Central memory CD8-positive, alpha-beta T cell (primary cell): Measurements from ENCODE around the gene MRPL9.
A peak's percentile ranks its signal among the peaks of the same experiment; 100 is the strongest.
"Not testable (repeated sequence)": the region's sequence is repeated elsewhere in the genome, so short reads cannot be mapped to it uniquely, and the experiment has no call there.

Source experiments
- ATAC-seq: fragments of 150-1000 bp; cut with Tn5 transposase; replicated peaks from 2 replicates; pipeline ENCODE4 v1.10.0; 2022; ENCODE audit warnings: mild to moderate bottlenecking, moderate FRiP score, moderate number of reproducible peaks; ENCODE audit not compliant: poor library complexity, severe bottlenecking; ENCODE audit errors: extremely low read depth
- DNase-seq, 2 donors: peaks; one replicate each; pipeline ENCODE4 v3.0.0; 2021; ENCODE audit warnings: low spot score in 2 of 2
- H3K27ac Mint-ChIP-seq: one replicate; pipeline ENCODE4 v1.8.0; 2022; ENCODE audit warnings: low read depth, mild to moderate bottlenecking, moderate library complexity, mixed read lengths
- H3K27me3 Mint-ChIP-seq: one replicate; pipeline ENCODE4 v1.8.0; 2022; ENCODE audit warnings: mixed read lengths
- H3K36me3 Mint-ChIP-seq: one replicate; pipeline ENCODE4 v1.8.0; 2022; ENCODE audit warnings: mild to moderate bottlenecking, moderate library complexity, mixed read lengths; ENCODE audit not compliant: insufficient read depth
- H3K4me1 Mint-ChIP-seq: one replicate; pipeline ENCODE4 v1.8.0; 2022; ENCODE audit warnings: mixed read lengths
- H3K4me3 Mint-ChIP-seq: one replicate; pipeline ENCODE4 v1.8.0; 2022; ENCODE audit warnings: mild to moderate bottlenecking, moderate library complexity, mixed read lengths
- H3K9me3 Mint-ChIP-seq: one replicate; pipeline ENCODE4 v1.8.0; 2022; ENCODE audit warnings: mixed read lengths

Gene MRPL9

GRCh38 chr1:151739590-151740355 is 23.5 kb downstream of the MRPL9 start:
- Mint-ChIP-seq H3K4me3 (no peak overlapping the region), H3K4me1 (no peaks in the 10 kb centered on the region), H3K27me3 (no peaks in the 10 kb centered on the region), H3K9me3 (no peaks in the 10 kb centered on the region), H3K27ac (no peak overlapping the region), H3K36me3 (no peaks in the 10 kb centered on the region)
- no peak for DNase-seq
- no peak for ATAC-seq

GRCh38 chr1:151737479-151737878 is 25.8 kb downstream of the MRPL9 start:
- no peaks in the 10 kb centered on the region for H3K4me1 Mint-ChIP-seq
- H3K9me3 Mint-ChIP-seq, result no peaks in the 10 kb centered on the region
- ATAC-seq (no peak), DNase-seq (no peak)
- H3K4me3 Mint-ChIP-seq, result no peak overlapping the region
- H3K36me3 Mint-ChIP-seq, result no peaks in the 10 kb centered on the region
- no peaks in the 10 kb centered on the region for H3K27me3 Mint-ChIP-seq
- H3K27ac Mint-ChIP-seq, result no peak overlapping the region

GRCh38 chr1:151737026-151737425 is 26.3 kb downstream of the MRPL9 start:
- Mint-ChIP-seq H3K4me3 (no peak overlapping the region), H3K4me1 (no peaks in the 10 kb centered on the region), H3K27ac (no peak overlapping the region), H3K27me3 (peaks cover 4% of the 10 kb centered on the region), H3K9me3 (no peaks in the 10 kb centered on the region), H3K36me3 (no peaks in the 10 kb centered on the region)
- DNase-seq (no peak), ATAC-seq (no peak)

- not testable (repeated sequence) for H3K4me1 Mint-ChIP-seq, H3K27ac Mint-ChIP-seq, H3K9me3 Mint-ChIP-seq, H3K36me3 Mint-ChIP-seq, ATAC-seq, DNase-seq, H3K4me3 Mint-ChIP-seq
- H3K27me3 Mint-ChIP-seq, result peaks cover 35% of the 10 kb centered on the region
These were observed 29.3 kb downstream of the MRPL9 start for GRCh38 chr1:151733995-151734394.

GRCh38 chr1:151733126-151733525 is 30.2 kb downstream of the MRPL9 start:
- ATAC-seq (no peak), DNase-seq (no peak)
- Mint-ChIP-seq H3K4me3 (no peak overlapping the region), H3K4me1 (no peaks in the 10 kb centered on the region), H3K27me3 (peaks cover 43% of the 10 kb centered on the region), H3K27ac (no peak overlapping the region), H3K9me3 (no peaks in the 10 kb centered on the region), H3K36me3 (no peaks in the 10 kb centered on the region)

GRCh38 chr1:151729966-151730291 is 33.4 kb downstream of the MRPL9 start:
- H3K36me3 Mint-ChIP-seq, result no peaks in the 10 kb centered on the region
- H3K4me1 Mint-ChIP-seq, result no peaks in the 10 kb centered on the region
- H3K27ac Mint-ChIP-seq, result no peak overlapping the region
- DNase-seq (no peak), ATAC-seq (no peak)
- peaks cover 75% of the 10 kb centered on the region for H3K27me3 Mint-ChIP-seq
- H3K9me3 Mint-ChIP-seq, result no peaks in the 10 kb centered on the region
- H3K4me3 Mint-ChIP-seq, result no peak overlapping the region

- Mint-ChIP-seq H3K4me3 (no peak overlapping the region), H3K4me1 (no peaks in the 10 kb centered on the region), H3K9me3 (no peaks in the 10 kb centered on the region), H3K27ac (no peak overlapping the region), H3K27me3 (peaks cover 79% of the 10 kb centered on the region), H3K36me3 (no peaks in the 10 kb centered on the region)
- DNase-seq (no peak), ATAC-seq (no peak)
These were observed 33.9 kb downstream of the MRPL9 start for GRCh38 chr1:151729157-151729965.

GRCh38 chr1:151728151-151729054 is 34.9 kb downstream of the MRPL9 start:
- DNase-seq (no peak), ATAC-seq (no peak)
- Mint-ChIP-seq H3K36me3 (no peaks in the 10 kb centered on the region), H3K9me3 (no peaks in the 10 kb centered on the region), H3K27me3 (peaks cover 89% of the 10 kb centered on the region), H3K27ac (no peak overlapping the region), H3K4me3 (no peak overlapping the region), H3K4me1 (no peaks in the 10 kb centered on the region)

- Mint-ChIP-seq H3K9me3 (no peaks in the 10 kb centered on the region), H3K27ac (no peak overlapping the region), H3K36me3 (peaks cover 1% of the 10 kb centered on the region), H3K27me3 (peaks cover 64% of the 10 kb centered on the region), H3K4me3 (no peak overlapping the region), H3K4me1 (peaks cover 21% of the 10 kb centered on the region)
- ATAC-seq (no peak), DNase-seq (no peak)
These were observed 39.4 kb downstream of the MRPL9 start for GRCh38 chr1:151723726-151724370.

- Mint-ChIP-seq H3K9me3 (no peaks in the 10 kb centered on the region), H3K4me3 (peak overlapping the region; percentile 68), H3K36me3 (peaks cover 3% of the 10 kb centered on the region), H3K27ac (no peak overlapping the region), H3K27me3 (peaks cover 64% of the 10 kb centered on the region), H3K4me1 (peaks cover 25% of the 10 kb centered on the region)
- ATAC-seq (no peak), DNase-seq (no peak)
These were observed 41.3 kb downstream of the MRPL9 start for GRCh38 chr1:151721788-151722510.

- peaks cover 28% of the 10 kb centered on the region for H3K4me1 Mint-ChIP-seq
- no peak within 1 kb of the TSS for H3K27ac Mint-ChIP-seq
- DNase-seq (no peak), ATAC-seq (peak; percentile 73)
- H3K9me3 Mint-ChIP-seq, result no peaks in the 10 kb centered on the region
- H3K36me3 Mint-ChIP-seq, result peaks cover 5% of the 10 kb centered on the region
- peak within 1 kb of the TSS; percentile 68 for H3K4me3 Mint-ChIP-seq
- H3K27me3 Mint-ChIP-seq, result peaks cover 64% of the 10 kb centered on the region
These were observed 42.1 kb downstream of the MRPL9 start, which contains the start of gene RIIAD1 for GRCh38 chr1:151720974-151721787. TSS of gene RIIAD1 (plus strand) at chr1:151721522. CDS start at chr1:151721537, 15 bp downstream.
